ENCODE data around the gene FRMD8.
"Not testable (repeated sequence)": the region's sequence is repeated elsewhere in the genome, so short reads cannot be mapped to it uniquely, and the experiment has no call there.

The FRMD8 gene

GRCh38 chr11:65394125-65394536 lies 7.7 kb downstream of the FRMD8 start:
- DNase-seq, result no peak

- no peak for DNase-seq
Observed at GRCh38 chr11:65395961-65396530, 9.6 kb downstream of the FRMD8 start.

- DNase-seq, result no peak
Observed at GRCh38 chr11:65396769-65397745, 10.6 kb downstream of the FRMD8 start.

- DNase-seq, result no peak
Observed at GRCh38 chr11:65398362-65398910, 12.0 kb downstream of the FRMD8 start.

- no peak for DNase-seq
Observed at GRCh38 chr11:65399249-65399648, 12.8 kb downstream of the FRMD8 start.

GRCh38 chr11:65399845-65400244 lies 13.4 kb downstream of the FRMD8 start:
- DNase-seq, result no peak

- DNase-seq, result no peak
Observed at GRCh38 chr11:65400307-65401072, 14.1 kb downstream of the FRMD8 start.

- DNase-seq, result no peak
Observed at GRCh38 chr11:65401073-65401802, 14.8 kb downstream of the FRMD8 start.

GRCh38 chr11:65401803-65402248 lies 15.4 kb downstream of the FRMD8 start:
- DNase-seq, result no peak

GRCh38 chr11:65402790-65403189 lies 16.4 kb downstream of the FRMD8 start:
- no peak for DNase-seq

GRCh38 chr11:65403607-65404121 lies 17.2 kb downstream of the FRMD8 start:
- no peak for DNase-seq

GRCh38 chr11:65404210-65404609 lies 17.8 kb downstream of the FRMD8 start:
- DNase-seq, result no peak

GRCh38 chr11:65404638-65405339 lies 18.4 kb downstream of the FRMD8 start:
- no peak for DNase-seq

- DNase-seq, result no peak
Observed at GRCh38 chr11:65410936-65411680, 24.7 kb downstream of the FRMD8 start.

GRCh38 chr11:65411681-65412070 lies 25.2 kb downstream of the FRMD8 start:
- DNase-seq, result no peak

- DNase-seq, result no peak
Observed at GRCh38 chr11:65412271-65413076, 26.0 kb downstream of the FRMD8 start.

- not testable (repeated sequence) for DNase-seq
Observed at GRCh38 chr11:65413077-65413664, 26.7 kb downstream of the FRMD8 start.

- DNase-seq, result no peak
Observed at GRCh38 chr11:65414776-65415498, 28.5 kb downstream of the FRMD8 start.

Measured in NCI-H446 (cell line).